Effector memory CD8-positive, alpha-beta T cell (primary cell): ENCODE results near the gene FGD3.

ENCODE experiments used
- ATAC-seq: fragments of 150-1000 bp; cut with Tn5 transposase; replicated peaks from 2 replicates; pipeline ENCODE4 v1.10.0; 2021; ENCODE audit warnings: mild to moderate bottlenecking, moderate library complexity
- DNase-seq, 3 experiments: peaks; one replicate each; pipeline ENCODE4 v3.0.0; 2021
- H3K27ac Mint-ChIP-seq, 2 donors: one replicate each; pipeline ENCODE4 v1.8.0; 2022; ENCODE audit warnings: mild to moderate bottlenecking in 2 of 2, mixed read lengths in 2 of 2, moderate library complexity in 2 of 2
- H3K27me3 Mint-ChIP-seq, 2 donors: one replicate each; pipeline ENCODE4 v1.8.0; 2022; ENCODE audit warnings: mixed read lengths in 2 of 2
- H3K36me3 Mint-ChIP-seq: one replicate; pipeline ENCODE4 v1.8.0; 2022; ENCODE audit warnings: mild to moderate bottlenecking, moderate library complexity, mixed read lengths; ENCODE audit not compliant: insufficient read depth
- H3K4me1 Mint-ChIP-seq, 2 donors: one replicate each; pipeline ENCODE4 v1.8.0; 2022; ENCODE audit warnings: low read depth in 2 of 2, mixed read lengths in 2 of 2
- H3K4me3 Mint-ChIP-seq, 2 donors: one replicate each; pipeline ENCODE4 v1.8.0; 2022; ENCODE audit warnings: mild to moderate bottlenecking in 2 of 2, mixed read lengths in 2 of 2, moderate library complexity in 2 of 2
- H3K9me3 Mint-ChIP-seq, 2 donors: one replicate each; pipeline ENCODE4 v1.8.0; 2022; ENCODE audit warnings: mixed read lengths in 2 of 2

The FGD3 gene

DNA sequence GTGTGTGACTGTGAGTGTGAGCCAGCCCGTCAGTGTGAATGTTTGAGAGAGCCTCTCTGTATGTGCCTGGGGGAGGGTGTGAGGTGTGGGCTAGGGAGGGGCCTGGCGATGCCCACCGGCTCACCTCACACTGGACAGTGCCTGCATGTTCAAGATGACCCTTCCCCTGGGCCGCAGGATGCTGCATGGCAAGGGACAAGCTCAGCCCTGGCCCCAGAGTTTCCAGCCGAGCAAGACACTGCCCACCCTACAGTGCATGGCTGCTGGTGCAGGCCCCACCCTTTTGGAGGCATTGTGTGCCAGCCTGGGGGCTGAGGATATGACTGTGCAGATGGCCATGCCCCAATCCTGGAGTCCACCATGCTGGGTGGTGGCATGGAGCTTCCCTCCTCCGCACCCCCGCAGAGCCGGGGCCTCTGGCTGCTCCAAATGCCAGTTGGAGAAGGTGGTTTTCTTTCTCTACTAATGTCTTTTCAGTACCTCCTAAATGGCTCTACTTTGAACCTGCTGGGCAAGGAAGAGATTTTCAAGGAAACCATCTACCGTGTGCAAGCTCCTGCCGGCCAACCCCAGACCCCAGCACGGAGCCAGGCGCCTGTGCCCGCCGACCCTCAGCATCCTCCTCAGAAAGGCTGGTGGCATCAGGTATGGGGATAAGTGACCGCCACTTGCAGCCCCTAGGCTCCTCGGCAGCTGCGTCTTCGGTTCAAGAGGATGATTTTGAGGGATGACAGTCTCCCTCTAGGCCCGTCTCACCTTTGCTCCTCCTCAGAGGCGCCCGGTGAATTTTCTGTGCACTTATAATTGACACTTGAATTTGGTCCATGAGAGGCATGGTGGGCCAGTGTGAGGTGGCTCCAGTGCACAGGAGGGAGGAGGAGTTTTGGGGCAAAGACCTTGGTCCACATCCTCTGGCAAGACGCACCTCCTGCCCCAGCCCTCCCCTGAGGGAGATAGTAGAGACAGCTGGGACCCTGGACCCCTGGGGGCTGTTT is 27.7 kb downstream of the FGD3 start:
- Mint-ChIP-seq H3K27ac (peak overlapping the region; percentile 91 to 99), H3K4me1 (peaks cover 62 to 81% of the 10 kb centered on the region in 2 donors), H3K27me3 (no peaks in the 10 kb centered on the region), H3K9me3 (no peaks in the 10 kb centered on the region), H3K4me3 (peak overlapping the region; percentile 40 to 69), H3K36me3 (peaks cover 67% of the 10 kb centered on the region)
- DNase-seq, result no peak
- ATAC-seq, result no peak

DNA sequence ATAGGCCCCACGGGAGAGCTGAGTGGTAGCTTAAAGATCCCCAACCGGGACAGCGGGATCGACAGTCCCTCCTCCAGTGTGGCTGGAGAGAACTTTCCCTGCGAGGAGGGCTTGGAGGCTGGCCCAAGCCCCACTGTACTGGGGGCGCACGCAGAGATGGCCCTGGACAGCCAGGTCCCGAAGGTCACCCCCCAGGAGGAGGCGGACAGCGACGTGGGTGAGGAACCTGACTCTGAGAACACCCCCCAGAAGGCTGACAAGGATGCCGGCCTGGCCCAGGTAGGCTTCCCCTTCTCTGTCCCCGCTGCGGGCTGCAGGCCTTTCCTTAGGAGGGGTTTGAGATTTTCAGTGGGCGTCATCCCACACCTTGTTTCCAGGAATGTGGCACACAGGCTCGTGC is 29.1 kb downstream of the FGD3 start:
- Mint-ChIP-seq H3K27me3 (no peaks in the 10 kb centered on the region), H3K9me3 (no peaks in the 10 kb centered on the region), H3K36me3 (peaks cover 73% of the 10 kb centered on the region), H3K27ac (peak overlapping the region; percentile 91 to 99), H3K4me1 (peaks cover 58 to 82% of the 10 kb centered on the region in 2 donors), H3K4me3 (peak overlapping the region in 1 of 2 donors; percentile 49)
- DNase-seq (no peak), ATAC-seq (no peak)

DNA sequence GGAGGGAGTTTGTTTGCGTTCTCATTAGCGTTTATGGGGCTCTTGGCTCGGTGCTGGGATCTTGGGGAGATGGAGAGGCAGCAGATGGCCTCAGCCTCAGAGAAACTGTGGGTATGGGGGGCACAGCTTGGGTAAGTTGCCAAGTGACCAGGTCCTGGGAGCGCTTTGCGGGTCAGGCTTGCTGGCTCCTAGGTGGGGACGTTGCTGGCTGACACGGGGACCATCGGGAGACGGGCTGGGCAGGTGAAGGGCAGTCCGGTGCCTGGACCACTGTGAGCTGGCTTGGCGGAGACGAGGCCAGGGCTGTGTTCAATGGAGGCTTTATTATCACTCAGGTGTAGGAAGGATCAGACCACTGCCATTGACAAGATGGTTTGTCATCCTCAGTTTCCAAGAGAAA is 30.0 kb downstream of the FGD3 start:
- H3K27ac Mint-ChIP-seq, result peak overlapping the region; percentile 91 to 99
- H3K27me3 Mint-ChIP-seq, result no peaks in the 10 kb centered on the region
- H3K4me1 Mint-ChIP-seq, result peaks cover 60 to 82% of the 10 kb centered on the region in 2 donors
- ATAC-seq, result no peak
- peak overlapping the region; percentile 53 to 66 for H3K4me3 Mint-ChIP-seq
- DNase-seq, result no peak
- H3K9me3 Mint-ChIP-seq, result no peaks in the 10 kb centered on the region
- H3K36me3 Mint-ChIP-seq, result peaks cover 71% of the 10 kb centered on the region

DNA sequence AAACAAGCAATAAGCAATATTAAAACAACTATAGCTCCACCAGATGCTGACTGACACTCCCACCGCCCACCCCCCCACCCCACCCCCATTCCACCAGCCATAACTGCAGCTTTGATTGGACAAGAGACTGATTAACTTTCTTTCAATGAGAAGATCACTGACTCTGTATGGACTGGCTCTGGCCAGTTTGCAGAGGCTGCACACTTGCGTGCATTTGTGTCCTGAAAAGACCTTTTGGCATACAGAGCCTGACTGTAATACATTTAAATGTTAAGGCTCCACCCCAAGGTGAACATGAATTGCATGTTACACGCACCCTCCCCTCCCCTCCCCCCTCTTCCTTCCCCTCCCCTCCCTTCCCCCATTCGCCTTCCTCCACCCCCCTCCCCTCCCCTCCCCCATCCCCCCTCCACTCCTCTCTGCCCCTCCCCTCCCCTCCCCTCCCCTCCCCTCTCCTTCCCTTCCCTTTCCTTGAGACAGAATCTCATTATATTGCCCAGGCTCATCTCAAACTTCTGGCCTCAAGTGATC is 31.1 kb downstream of the FGD3 start:
- Mint-ChIP-seq H3K4me3 (peak overlapping the region; percentile 61 to 62), H3K4me1 (peaks cover 57 to 76% of the 10 kb centered on the region in 2 donors), H3K9me3 (no peaks in the 10 kb centered on the region), H3K27me3 (no peaks in the 10 kb centered on the region), H3K36me3 (peaks cover 69% of the 10 kb centered on the region), H3K27ac (peak overlapping the region; percentile 83 to 90)
- no peak for DNase-seq
- peak; percentile 37 for ATAC-seq

DNA sequence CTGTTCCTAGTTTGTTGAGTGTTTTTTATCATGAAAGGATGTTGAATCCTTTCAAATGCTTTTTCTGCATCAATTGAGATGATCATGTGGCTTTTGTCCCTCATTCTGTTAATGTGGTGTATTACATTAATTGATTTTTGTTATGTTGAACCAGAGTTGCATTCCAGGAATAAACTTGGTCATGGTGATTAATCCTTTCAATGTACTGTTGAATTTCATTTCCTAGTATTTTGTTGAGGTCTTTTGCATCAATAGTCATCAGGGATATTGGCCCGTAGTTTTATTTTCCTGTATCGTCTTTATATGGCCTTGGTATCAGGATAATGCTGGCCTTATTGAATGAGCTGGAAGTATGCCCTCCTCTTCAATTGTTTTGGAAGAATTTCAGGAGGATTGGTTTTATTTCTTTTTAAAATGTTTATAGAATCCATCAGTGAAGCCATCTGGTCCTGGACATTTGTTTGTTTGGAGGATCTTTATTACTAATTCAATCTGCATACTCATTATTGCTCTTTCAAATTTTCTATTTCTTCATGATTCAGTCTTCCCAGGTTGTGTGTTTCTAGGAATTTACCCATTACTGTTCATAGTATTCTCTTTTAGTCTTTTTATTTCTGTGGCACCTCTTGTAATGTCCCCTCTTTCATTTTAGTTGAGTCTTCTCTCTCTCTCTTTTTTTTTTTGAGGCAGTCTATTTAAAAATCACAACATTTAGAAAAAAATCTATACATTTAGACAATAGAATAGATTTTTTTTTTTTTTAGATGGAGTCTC is 32.1 kb downstream of the FGD3 start:
- no peaks in the 10 kb centered on the region for H3K27me3 Mint-ChIP-seq
- peak overlapping the region; percentile 83 to 90 for H3K27ac Mint-ChIP-seq
- no peak for DNase-seq
- H3K4me1 Mint-ChIP-seq, result peaks cover 51 to 74% of the 10 kb centered on the region in 2 donors
- no peaks in the 10 kb centered on the region for H3K9me3 Mint-ChIP-seq
- ATAC-seq, result no peak
- peak overlapping the region; percentile 61 to 62 for H3K4me3 Mint-ChIP-seq
- H3K36me3 Mint-ChIP-seq, result peaks cover 70% of the 10 kb centered on the region

DNA sequence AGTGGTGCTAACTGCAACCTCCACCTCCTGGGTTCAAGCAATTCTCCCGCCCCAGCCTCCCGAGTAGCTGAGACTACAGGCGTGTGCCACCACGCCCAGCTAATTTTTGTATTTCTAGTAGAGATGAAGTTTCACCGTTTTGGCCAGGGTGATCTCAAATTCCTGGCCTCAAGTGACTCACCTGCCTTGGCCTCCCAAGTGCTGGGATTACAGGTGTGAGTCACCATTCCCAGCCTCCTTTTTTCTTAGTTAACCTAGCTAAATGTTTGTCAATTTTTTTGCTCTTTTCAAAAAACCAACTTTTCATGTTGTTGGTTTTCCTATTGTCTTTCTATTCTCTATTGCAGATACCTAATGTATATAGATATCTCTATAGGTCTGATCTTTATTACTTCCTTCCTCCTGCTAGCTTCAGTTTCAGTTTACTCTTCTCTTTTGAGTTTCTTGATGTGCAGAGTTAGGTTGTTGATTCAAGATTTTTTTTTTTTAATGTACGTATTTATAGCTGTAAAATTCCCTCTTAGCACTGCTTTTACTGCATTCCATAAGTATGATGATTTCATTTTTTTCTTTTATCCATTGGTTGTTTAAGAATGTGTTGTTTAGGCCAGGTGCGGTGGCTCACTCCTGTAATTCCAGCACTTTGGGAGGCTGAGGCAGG is 32.9 kb downstream of the FGD3 start:
- Mint-ChIP-seq H3K9me3 (no peaks in the 10 kb centered on the region), H3K36me3 (peaks cover 68% of the 10 kb centered on the region), H3K27ac (peak overlapping the region; percentile 83 to 90), H3K4me1 (peaks cover 53 to 77% of the 10 kb centered on the region in 2 donors), H3K4me3 (peak overlapping the region; percentile 61 to 62), H3K27me3 (no peaks in the 10 kb centered on the region)
- no peak for DNase-seq
- peak; percentile 43 for ATAC-seq

DNA sequence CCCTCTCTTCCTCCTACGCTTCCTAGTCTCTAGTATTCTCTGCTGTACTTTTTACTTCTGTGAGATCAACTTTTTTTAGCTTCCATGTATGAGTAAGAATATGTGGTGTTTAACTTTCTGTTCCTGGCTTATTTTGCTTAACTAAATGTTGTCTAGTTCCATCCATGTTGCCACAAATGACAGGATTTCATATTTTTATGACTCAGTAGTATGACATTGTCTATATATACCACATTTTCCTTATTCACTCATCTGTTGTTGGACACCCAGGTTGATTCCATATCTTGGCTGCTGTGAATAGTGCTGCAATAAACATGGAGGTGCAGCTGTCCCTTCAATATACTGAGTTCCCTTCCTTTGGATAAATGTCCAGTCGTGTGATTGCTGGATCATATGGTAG is 34.8 kb downstream of the FGD3 start:
- peaks cover 56% of the 10 kb centered on the region for H3K36me3 Mint-ChIP-seq
- no peak for DNase-seq
- no peaks in the 10 kb centered on the region for H3K9me3 Mint-ChIP-seq
- peak overlapping the region; percentile 41 to 90 for H3K27ac Mint-ChIP-seq
- peaks cover 59 to 78% of the 10 kb centered on the region in 2 donors for H3K4me1 Mint-ChIP-seq
- no peaks in the 10 kb centered on the region for H3K27me3 Mint-ChIP-seq
- no peak for ATAC-seq
- peak overlapping the region in 1 of 2 donors; percentile 62 for H3K4me3 Mint-ChIP-seq

DNA sequence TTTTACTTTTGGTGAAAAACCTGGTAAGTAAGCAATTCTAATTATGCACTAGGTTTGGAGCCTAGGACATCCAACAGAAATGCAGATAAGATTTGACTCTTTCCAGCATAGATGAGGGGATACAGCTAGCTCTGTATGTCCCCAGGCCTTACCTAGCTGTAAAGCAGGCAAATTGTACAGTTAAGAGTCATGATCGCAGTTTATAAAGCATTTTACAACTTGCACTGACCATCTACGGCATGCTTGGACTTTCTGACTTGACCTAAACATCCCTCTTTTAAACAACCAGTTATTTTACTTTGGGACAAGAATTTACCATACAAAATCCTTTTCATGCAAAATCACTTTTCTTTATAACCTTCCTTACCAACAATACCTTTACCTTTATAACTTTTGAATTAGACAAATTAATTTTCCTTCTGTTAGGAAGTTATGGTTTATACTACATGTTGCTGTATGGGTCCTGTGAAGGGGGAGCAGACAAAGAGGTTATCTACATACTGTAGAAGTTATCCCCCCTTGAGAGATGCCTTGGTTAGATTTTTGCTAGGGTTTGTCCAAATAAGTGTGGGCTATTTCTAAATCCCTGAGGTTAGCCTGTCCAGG is 36.8 kb downstream of the FGD3 start:
- Mint-ChIP-seq H3K4me3 (peak overlapping the region in 1 of 2 donors; percentile 34), H3K27ac (peak overlapping the region; percentile 60 to 81), H3K4me1 (peaks cover 64 to 79% of the 10 kb centered on the region in 2 donors), H3K36me3 (peaks cover 65% of the 10 kb centered on the region), H3K9me3 (no peaks in the 10 kb centered on the region), H3K27me3 (no peaks in the 10 kb centered on the region)
- ATAC-seq (no peak), DNase-seq (no peak)

DNA sequence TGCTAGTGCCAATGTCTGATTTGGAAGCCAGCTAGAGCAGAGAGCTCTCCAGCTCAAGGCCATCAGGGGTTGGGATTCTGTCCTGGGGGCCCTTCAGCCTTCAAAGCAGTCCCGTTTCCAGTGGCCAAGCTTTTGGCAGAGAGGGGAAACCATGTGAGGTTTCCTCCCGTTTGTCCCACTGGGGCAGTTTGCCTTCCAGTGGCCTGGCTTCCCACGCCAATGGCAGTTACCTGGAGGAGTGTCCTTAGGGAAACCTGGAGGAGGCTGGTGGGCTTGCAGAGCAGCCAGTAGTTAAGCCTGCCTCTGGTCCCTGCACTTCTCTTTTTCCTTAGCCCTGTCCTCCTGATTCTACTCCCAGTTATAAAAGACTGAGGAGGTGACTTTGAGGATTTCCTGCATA is 37.7 kb downstream of the FGD3 start:
- ATAC-seq (no peak), DNase-seq (no peak)
- H3K4me1 Mint-ChIP-seq, result peaks cover 66 to 80% of the 10 kb centered on the region in 2 donors
- no peaks in the 10 kb centered on the region for H3K27me3 Mint-ChIP-seq
- no peak overlapping the region for H3K4me3 Mint-ChIP-seq
- peaks cover 65% of the 10 kb centered on the region for H3K36me3 Mint-ChIP-seq
- H3K27ac Mint-ChIP-seq, result peak overlapping the region; percentile 64 to 81
- H3K9me3 Mint-ChIP-seq, result no peaks in the 10 kb centered on the region

DNA sequence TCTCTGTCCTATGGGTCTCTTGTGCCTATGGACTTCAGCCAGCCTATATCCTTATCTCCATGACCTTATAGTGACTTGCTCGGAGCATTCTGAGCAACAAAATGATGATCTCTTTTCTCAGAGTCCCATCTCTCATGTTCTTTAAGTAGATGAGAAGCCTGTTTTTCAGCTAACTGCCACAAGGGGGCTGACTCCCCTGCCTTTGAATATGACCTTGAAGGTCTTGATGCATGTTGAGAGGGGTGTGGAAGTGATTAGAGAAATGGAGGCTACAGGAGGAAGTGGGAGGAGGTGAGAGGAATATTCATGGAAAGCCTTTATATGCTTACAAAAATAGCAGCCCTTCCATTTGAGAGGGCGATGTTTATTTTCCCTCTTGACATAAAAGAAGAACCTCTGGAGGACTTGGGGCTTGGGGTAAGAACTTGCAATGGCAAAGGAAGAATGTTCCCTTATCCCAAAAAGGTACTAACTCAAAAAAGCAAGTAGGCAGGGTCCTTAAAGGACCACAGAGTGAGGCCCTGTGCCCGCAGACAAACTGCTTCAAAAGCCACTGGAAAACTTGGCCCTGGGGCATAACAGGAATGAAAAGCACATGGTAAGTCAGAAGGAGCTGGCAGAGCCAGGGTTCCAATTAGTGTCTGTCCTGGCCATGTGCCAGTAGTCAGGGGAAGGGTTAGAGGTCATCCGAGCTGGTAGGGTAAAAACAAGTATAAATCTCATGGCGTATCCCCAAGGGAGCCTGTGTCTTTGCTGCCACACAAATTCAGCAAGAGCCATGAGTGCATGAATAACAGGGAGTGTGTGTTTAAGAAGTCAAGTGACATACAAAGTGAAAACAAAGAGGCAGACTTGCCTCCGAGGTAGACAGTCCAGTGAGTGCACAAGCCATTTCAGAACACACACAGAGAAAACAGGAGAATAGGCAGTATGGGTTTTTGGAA is 39.1 kb downstream of the FGD3 start:
- no peaks in the 10 kb centered on the region for H3K27me3 Mint-ChIP-seq
- peak; percentile 70 for ATAC-seq
- H3K36me3 Mint-ChIP-seq, result peaks cover 64% of the 10 kb centered on the region
- peak overlapping the region; percentile 5 to 36 for H3K4me3 Mint-ChIP-seq
- H3K9me3 Mint-ChIP-seq, result no peaks in the 10 kb centered on the region
- peak overlapping the region; percentile 61 to 64 for H3K27ac Mint-ChIP-seq
- H3K4me1 Mint-ChIP-seq, result peaks cover 67 to 81% of the 10 kb centered on the region in 2 donors
- DNase-seq, result peak; percentile 50 to 61 (median 52)

DNA sequence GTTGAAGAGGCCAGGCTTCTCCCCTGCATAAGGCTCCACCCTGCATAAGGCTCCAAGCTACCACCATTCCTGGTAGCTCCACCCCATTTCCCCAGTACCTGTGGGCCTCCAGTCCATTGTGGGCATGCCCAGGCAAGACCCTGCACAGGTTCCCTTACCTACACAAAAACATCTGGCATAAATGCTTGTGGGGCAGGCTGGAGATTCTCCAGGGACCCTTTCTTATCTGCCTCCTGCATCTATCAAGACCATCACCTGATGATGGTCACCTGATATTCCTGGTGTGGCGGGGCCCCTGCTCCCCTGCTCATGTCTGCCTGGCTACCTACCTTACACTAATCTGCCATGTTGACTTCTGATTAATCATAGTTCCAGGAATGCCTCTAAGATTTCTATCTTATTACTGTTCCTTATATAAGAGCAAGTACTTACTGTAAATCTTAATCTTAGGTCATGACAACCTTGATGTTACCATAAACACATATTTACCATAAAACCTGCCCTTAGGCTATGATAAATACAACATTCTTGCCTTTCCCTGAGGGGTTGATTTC is 41.0 kb downstream of the FGD3 start:
- no peak for DNase-seq
- H3K4me1 Mint-ChIP-seq, result peaks cover 73 to 83% of the 10 kb centered on the region in 2 donors
- no peaks in the 10 kb centered on the region for H3K9me3 Mint-ChIP-seq
- peaks cover 54% of the 10 kb centered on the region for H3K36me3 Mint-ChIP-seq
- H3K27me3 Mint-ChIP-seq, result no peaks in the 10 kb centered on the region
- H3K4me3 Mint-ChIP-seq, result peak overlapping the region in 1 of 2 donors; percentile 39
- ATAC-seq, result no peak
- peak overlapping the region; percentile 11 to 89 for H3K27ac Mint-ChIP-seq
